Measurements from ENCODE around the gene SMIM32.

Gene SMIM32

GRCh38 chr5:136203303-136203922 is 10.5 kb upstream of the SMIM32 start:
- no peak for DNase-seq (ENCODE audit: low read depth)
- H3K4me3 ChIP-seq (replicated peaks; ENCODE audit: low read depth, low read length) = no peak overlapping the region
- no peak for TF ChIP-seq CTCF (IDR thresholded peaks at IDR 0.05; ENCODE audit: low read length, missing control alignments)

GRCh38 chr5:136202469-136203205 is 9.7 kb upstream of the SMIM32 start:
- H3K4me3 ChIP-seq (replicated peaks; ENCODE audit: low read depth, low read length) = no peak overlapping the region

GRCh38 chr5:136201870-136202269 is 8.9 kb upstream of the SMIM32 start:
- DNase-seq (ENCODE audit: low read depth) = no peak
- TF ChIP-seq CTCF (IDR thresholded peaks at IDR 0.05; ENCODE audit: low read length, missing control alignments) = no peak
- no peak overlapping the region for H3K4me3 ChIP-seq (replicated peaks; ENCODE audit: low read depth, low read length)

More at GRCh38 chr5:136202469-136203205, 9.7 kb upstream of the SMIM32 start:
- no peak for TF ChIP-seq CTCF (IDR thresholded peaks at IDR 0.05; ENCODE audit: low read length, missing control alignments)
- DNase-seq (ENCODE audit: low read depth) = peak; percentile 6

- H3K4me3 ChIP-seq (replicated peaks; ENCODE audit: low read depth, low read length) = no peak overlapping the region
- no peak for TF ChIP-seq CTCF (IDR thresholded peaks at IDR 0.05; ENCODE audit: low read length, missing control alignments)
- DNase-seq (ENCODE audit: low read depth) = no peak
Observed at GRCh38 chr5:136200761-136201160, 7.8 kb upstream of the SMIM32 start.

- DNase-seq (ENCODE audit: low read depth) = no peak
- H3K4me3 ChIP-seq (replicated peaks; ENCODE audit: low read depth, low read length) = no peak overlapping the region
- no peak for TF ChIP-seq CTCF (IDR thresholded peaks at IDR 0.05; ENCODE audit: low read length, missing control alignments)
Observed at GRCh38 chr5:136200130-136200529, 7.2 kb upstream of the SMIM32 start.

GRCh38 chr5:136199408-136199807 is 6.4 kb upstream of the SMIM32 start:
- no peak overlapping the region for H3K4me3 ChIP-seq (replicated peaks; ENCODE audit: low read depth, low read length)
- no peak for DNase-seq (ENCODE audit: low read depth)
- no peak for TF ChIP-seq CTCF (IDR thresholded peaks at IDR 0.05; ENCODE audit: low read length, missing control alignments)

Data from fibroblast of pulmonary artery (primary cell).